ENCODE results near the gene DHDH.
A peak's percentile ranks its signal among the peaks of the same experiment; 100 is the strongest.

DHDH gene

GRCh38 chr19:48947258-48947542 is 13.7 kb downstream of the DHDH start:
- H3K4me1 ChIP-seq (ENCODE audit: control insufficient read depth, insufficient read depth, low read length), result no peaks in the 10 kb centered on the region
- H3K27me3 ChIP-seq (ENCODE audit: control insufficient read depth, insufficient read depth, low read length, poor library complexity, severe bottlenecking), result no peaks in the 10 kb centered on the region
- no peak overlapping the region for H3K4me3 ChIP-seq (ENCODE audit: insufficient read depth, low read depth, low read length)
- 94 to 95% methylated on average over 3 of the region's 3 CpGs for WGBS, 2 experiments
- no peaks in the 10 kb centered on the region for H3K36me3 ChIP-seq (ENCODE audit: control insufficient read depth, insufficient read depth, low read length)
- H3K9me3 ChIP-seq (ENCODE audit: control insufficient read depth, low read length), result no peaks in the 10 kb centered on the region
- no peak overlapping the region for H3K27ac ChIP-seq (ENCODE audit: insufficient read depth, low read depth, low read length, poor library complexity, severe bottlenecking)

- 93 to 94% methylated on average over 3 of the region's 3 CpGs for WGBS, 2 experiments
- no peak overlapping the region for H3K4me3 ChIP-seq (ENCODE audit: insufficient read depth, low read depth, low read length)
- no peaks in the 10 kb centered on the region for H3K4me1 ChIP-seq (ENCODE audit: control insufficient read depth, insufficient read depth, low read length)
- no peaks in the 10 kb centered on the region for H3K27me3 ChIP-seq (ENCODE audit: control insufficient read depth, insufficient read depth, low read length, poor library complexity, severe bottlenecking)
- H3K36me3 ChIP-seq (ENCODE audit: control insufficient read depth, insufficient read depth, low read length), result no peaks in the 10 kb centered on the region
- H3K27ac ChIP-seq (ENCODE audit: insufficient read depth, low read depth, low read length, poor library complexity, severe bottlenecking), result no peak overlapping the region
- H3K9me3 ChIP-seq (ENCODE audit: control insufficient read depth, low read length), result no peaks in the 10 kb centered on the region
Observed at GRCh38 chr19:48950159-48950558, 16.7 kb downstream of the DHDH start.

GRCh38 chr19:48950830-48951519 is 17.5 kb downstream of the DHDH start:
- H3K36me3 ChIP-seq (ENCODE audit: control insufficient read depth, insufficient read depth, low read length), result no peaks in the 10 kb centered on the region
- no peak overlapping the region for H3K4me3 ChIP-seq (ENCODE audit: insufficient read depth, low read depth, low read length)
- peaks cover 6% of the 10 kb centered on the region for H3K4me1 ChIP-seq (ENCODE audit: control insufficient read depth, insufficient read depth, low read length)
- H3K9me3 ChIP-seq (ENCODE audit: control insufficient read depth, low read length), result no peaks in the 10 kb centered on the region
- no peaks in the 10 kb centered on the region for H3K27me3 ChIP-seq (ENCODE audit: control insufficient read depth, insufficient read depth, low read length, poor library complexity, severe bottlenecking)
- H3K27ac ChIP-seq (ENCODE audit: insufficient read depth, low read depth, low read length, poor library complexity, severe bottlenecking), result no peak overlapping the region
- WGBS, 2 experiments, result 77 to 84% methylated on average over 8 to 9 of the region's 9 CpGs

- no peaks in the 10 kb centered on the region for H3K9me3 ChIP-seq (ENCODE audit: control insufficient read depth, low read length)
- no peak overlapping the region for H3K27ac ChIP-seq (ENCODE audit: insufficient read depth, low read depth, low read length, poor library complexity, severe bottlenecking)
- H3K4me1 ChIP-seq (ENCODE audit: control insufficient read depth, insufficient read depth, low read length), result peaks cover 6% of the 10 kb centered on the region
- no peaks in the 10 kb centered on the region for H3K27me3 ChIP-seq (ENCODE audit: control insufficient read depth, insufficient read depth, low read length, poor library complexity, severe bottlenecking)
- WGBS, 2 experiments, result 91 to 94% methylated on average over 4 of the region's 4 CpGs
- peaks cover 7% of the 10 kb centered on the region for H3K36me3 ChIP-seq (ENCODE audit: control insufficient read depth, insufficient read depth, low read length)
- no peak overlapping the region for H3K4me3 ChIP-seq (ENCODE audit: insufficient read depth, low read depth, low read length)
Observed at GRCh38 chr19:48953141-48953540, 19.6 kb downstream of the DHDH start.

- Histone ChIP-seq H3K27ac (ENCODE audit: insufficient read depth, low read depth, low read length, poor library complexity, severe bottlenecking) (no peak overlapping the region), H3K36me3 (ENCODE audit: control insufficient read depth, insufficient read depth, low read length) (peaks cover 7% of the 10 kb centered on the region), H3K4me3 (ENCODE audit: insufficient read depth, low read depth, low read length) (peak overlapping the region; percentile 98), H3K9me3 (ENCODE audit: control insufficient read depth, low read length) (no peaks in the 10 kb centered on the region), H3K27me3 (ENCODE audit: control insufficient read depth, insufficient read depth, low read length, poor library complexity, severe bottlenecking) (no peaks in the 10 kb centered on the region), H3K4me1 (ENCODE audit: control insufficient read depth, insufficient read depth, low read length) (peaks cover 6% of the 10 kb centered on the region)
- 77 to 79% methylated on average over 11 of the region's 11 CpGs for WGBS, 2 experiments
Observed at GRCh38 chr19:48953990-48954594, 20.6 kb downstream of the DHDH start.

- H3K27ac ChIP-seq (ENCODE audit: insufficient read depth, low read depth, low read length, poor library complexity, severe bottlenecking), result peak within 1 kb of the TSS; percentile 79
- no peaks in the 10 kb centered on the region for H3K9me3 ChIP-seq (ENCODE audit: control insufficient read depth, low read length)
- peaks cover 6% of the 10 kb centered on the region for H3K4me1 ChIP-seq (ENCODE audit: control insufficient read depth, insufficient read depth, low read length)
- H3K36me3 ChIP-seq (ENCODE audit: control insufficient read depth, insufficient read depth, low read length), result peaks cover 7% of the 10 kb centered on the region
- H3K4me3 ChIP-seq (ENCODE audit: insufficient read depth, low read depth, low read length), result peak within 1 kb of the TSS; percentile 98
- 1% methylated on average over 71 of the region's 71 CpGs for WGBS, 2 experiments
- H3K27me3 ChIP-seq (ENCODE audit: control insufficient read depth, insufficient read depth, low read length, poor library complexity, severe bottlenecking), result no peaks in the 10 kb centered on the region
Observed at GRCh38 chr19:48954595-48955307, 21.3 kb downstream of the DHDH start, which contains the start of gene BAX. TSS of gene BAX (plus strand) at chr19:48954875. CDS start at chr19:48954929, 54 bp downstream.

- 62 to 66% methylated on average over 16 of the region's 16 CpGs for WGBS, 2 experiments
- H3K9me3 ChIP-seq (ENCODE audit: control insufficient read depth, low read length), result no peaks in the 10 kb centered on the region
- H3K27me3 ChIP-seq (ENCODE audit: control insufficient read depth, insufficient read depth, low read length, poor library complexity, severe bottlenecking), result no peaks in the 10 kb centered on the region
- peak overlapping the region; percentile 79 for H3K27ac ChIP-seq (ENCODE audit: insufficient read depth, low read depth, low read length, poor library complexity, severe bottlenecking)
- peaks cover 6% of the 10 kb centered on the region for H3K4me1 ChIP-seq (ENCODE audit: control insufficient read depth, insufficient read depth, low read length)
- peak overlapping the region; percentile 98 for H3K4me3 ChIP-seq (ENCODE audit: insufficient read depth, low read depth, low read length)
- peaks cover 7% of the 10 kb centered on the region for H3K36me3 ChIP-seq (ENCODE audit: control insufficient read depth, insufficient read depth, low read length)
Observed at GRCh38 chr19:48955308-48955958, 21.9 kb downstream of the DHDH start.

GRCh38 chr19:48958006-48958405 is 24.5 kb downstream of the DHDH start:
- H3K4me1 ChIP-seq (ENCODE audit: control insufficient read depth, insufficient read depth, low read length), result peaks cover 9% of the 10 kb centered on the region
- no peak overlapping the region for H3K4me3 ChIP-seq (ENCODE audit: insufficient read depth, low read depth, low read length)
- peaks cover 12% of the 10 kb centered on the region for H3K36me3 ChIP-seq (ENCODE audit: control insufficient read depth, insufficient read depth, low read length)
- 94 to 97% methylated on average over 8 of the region's 8 CpGs for WGBS, 2 experiments
- no peaks in the 10 kb centered on the region for H3K27me3 ChIP-seq (ENCODE audit: control insufficient read depth, insufficient read depth, low read length, poor library complexity, severe bottlenecking)
- H3K27ac ChIP-seq (ENCODE audit: insufficient read depth, low read depth, low read length, poor library complexity, severe bottlenecking), result no peak overlapping the region
- H3K9me3 ChIP-seq (ENCODE audit: control insufficient read depth, low read length), result no peaks in the 10 kb centered on the region

- Histone ChIP-seq H3K27ac (ENCODE audit: insufficient read depth, low read depth, low read length, poor library complexity, severe bottlenecking) (no peak overlapping the region), H3K4me3 (ENCODE audit: insufficient read depth, low read depth, low read length) (no peak overlapping the region), H3K4me1 (ENCODE audit: control insufficient read depth, insufficient read depth, low read length) (peaks cover 25% of the 10 kb centered on the region), H3K27me3 (ENCODE audit: control insufficient read depth, insufficient read depth, low read length, poor library complexity, severe bottlenecking) (no peaks in the 10 kb centered on the region), H3K9me3 (ENCODE audit: control insufficient read depth, low read length) (no peaks in the 10 kb centered on the region), H3K36me3 (ENCODE audit: control insufficient read depth, insufficient read depth, low read length) (peaks cover 12% of the 10 kb centered on the region)
- 88 to 90% methylated on average over 16 of the region's 16 CpGs for WGBS, 2 experiments
Observed at GRCh38 chr19:48959341-48960239, 26.1 kb downstream of the DHDH start.

Data from ectodermal cell (in vitro differentiated cells).